GM18511 (cell line): ENCODE data around the gene TMEM42.

Source experiments
- ATAC-seq: cut with Tn5 transposase; IDR thresholded peaks from one replicate; pipeline ENCODE4 v1.9.1; 2021; ENCODE audit warnings: mild to moderate bottlenecking, moderate library complexity; ENCODE audit not compliant: unreplicated experiment

TMEM42 gene

DNA sequence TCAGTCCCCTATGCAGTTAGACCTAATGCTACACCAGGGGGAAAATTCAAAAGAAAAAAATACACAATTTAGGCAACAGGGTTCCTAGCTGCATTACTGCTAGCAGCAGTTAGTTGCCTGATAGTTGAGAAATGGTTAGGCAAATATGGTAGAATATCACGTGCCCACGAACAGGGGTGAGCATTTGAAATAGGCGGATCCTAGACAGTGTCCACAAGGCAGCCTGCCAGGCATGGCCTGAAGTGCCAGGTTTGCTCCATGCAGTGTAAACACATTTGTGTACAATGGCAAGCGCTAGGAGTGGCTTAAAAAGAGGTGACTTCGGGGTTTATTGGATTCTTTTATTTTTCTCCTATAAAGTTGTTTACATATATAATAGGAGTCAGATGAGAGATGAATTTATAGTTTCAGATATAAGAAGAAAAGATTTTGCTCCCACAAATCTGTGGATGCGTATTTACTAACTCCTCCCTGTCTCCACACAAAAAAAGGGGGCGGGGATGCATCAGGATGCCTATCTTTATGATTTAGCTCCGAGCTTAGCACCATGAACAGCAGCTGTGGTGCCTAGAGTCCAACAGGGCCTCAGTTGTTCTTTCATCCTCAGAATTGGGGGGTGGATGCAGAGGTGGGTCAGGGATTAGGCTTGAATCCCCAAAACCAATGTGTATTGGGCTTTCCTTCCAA, 8.8 kb downstream of the TMEM42 start:
- ATAC-seq = no peak

DNA sequence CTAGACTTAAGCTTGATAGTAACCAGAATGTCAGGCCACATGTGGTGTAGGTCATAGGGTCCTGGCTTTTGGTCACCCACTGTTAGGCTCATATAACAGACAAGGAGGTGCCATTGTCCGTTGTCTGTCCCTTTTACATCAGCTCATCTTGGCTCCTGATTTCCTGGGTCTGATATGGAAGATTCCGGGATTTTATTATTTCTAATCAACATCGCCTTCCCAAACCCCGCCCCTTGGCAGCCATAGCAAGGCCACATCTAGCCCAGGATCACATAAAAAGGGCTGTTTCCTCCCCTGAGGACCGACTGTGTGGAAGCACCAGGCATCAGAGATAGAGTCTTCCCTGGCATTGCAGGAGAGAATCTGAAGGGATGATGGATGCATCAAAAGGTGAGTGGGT, 12.6 kb downstream of the TMEM42 start, which contains the start of gene TGM4:
TGM4 (plus strand) TSS at position 301 of the 400 bp plus-strand sequence; CDS start at position 372, 71 bp downstream.
- no peak for ATAC-seq

GRCh38 chr3:44875596-44875995, 13.9 kb downstream of the TMEM42 start:
- ATAC-seq = no peak

DNA sequence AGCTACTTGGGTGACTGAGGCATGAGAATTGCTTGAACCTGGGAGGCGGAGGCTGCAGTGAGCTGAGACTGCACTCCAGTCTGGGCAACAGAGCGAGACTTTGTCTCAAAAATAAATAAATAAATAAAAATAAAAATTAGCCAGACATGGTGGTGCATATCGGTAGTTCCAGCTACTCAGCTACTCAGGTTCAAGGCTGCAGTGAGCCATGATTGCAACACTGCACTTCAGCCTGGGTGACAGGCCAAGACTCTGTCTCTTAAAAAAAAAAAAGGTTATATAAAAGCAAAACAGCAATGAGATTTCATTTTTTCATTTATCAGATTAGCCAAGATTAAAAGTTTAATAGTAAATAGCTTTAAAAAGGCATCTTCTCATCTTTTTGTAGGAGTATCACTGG, 15.6 kb downstream of the TMEM42 start:
- no peak for ATAC-seq

GRCh38 chr3:44880284-44880683, 18.6 kb downstream of the TMEM42 start:
- ATAC-seq = no peak

- ATAC-seq = no peak
Observed at GRCh38 chr3:44883213-44883955, 21.7 kb downstream of the TMEM42 start.

DNA sequence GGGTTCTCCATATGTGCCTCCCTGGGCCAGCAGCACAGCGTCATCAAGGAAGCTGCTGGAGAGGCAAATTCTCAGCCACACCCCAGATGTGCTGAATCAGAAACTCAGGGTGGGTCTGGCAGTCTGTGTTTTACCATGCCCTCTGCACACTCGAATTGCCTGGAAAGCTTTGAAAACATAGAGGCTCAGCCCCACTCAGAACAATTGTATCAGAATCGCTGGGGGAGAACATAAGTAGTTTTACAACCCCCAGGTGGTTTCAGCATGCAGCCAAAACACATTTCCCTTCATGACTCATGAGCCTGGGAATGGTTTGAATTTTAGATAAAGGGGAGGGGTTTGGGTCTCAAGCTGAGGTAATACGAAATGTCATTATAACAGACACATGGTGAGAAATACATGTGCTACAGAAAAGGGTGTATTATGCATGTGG, 22.3 kb downstream of the TMEM42 start:
- no peak for ATAC-seq

- ATAC-seq = no peak
Observed at GRCh38 chr3:44885618-44886017, 23.9 kb downstream of the TMEM42 start.

GRCh38 chr3:44886561-44886960, 24.8 kb downstream of the TMEM42 start:
- ATAC-seq = no peak

DNA sequence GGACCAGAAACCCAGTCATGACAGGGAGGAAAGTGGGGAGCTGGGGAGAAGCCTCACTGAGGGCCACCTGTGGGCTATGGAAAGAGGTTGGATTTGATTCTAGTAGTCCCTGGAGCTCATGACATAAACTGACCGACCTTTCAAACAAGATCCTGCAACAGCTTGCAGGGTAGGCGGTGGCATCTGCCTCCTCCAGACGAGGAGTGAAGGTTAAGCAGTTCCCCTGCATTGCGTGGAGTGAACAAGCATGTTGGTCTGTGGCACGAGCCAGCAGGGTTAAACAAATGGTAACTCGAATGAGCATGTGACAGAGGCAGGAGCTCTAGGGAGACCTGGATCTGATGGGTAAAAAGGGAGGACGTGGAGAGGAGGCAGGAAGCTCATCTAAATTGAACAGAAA, 25.4 kb downstream of the TMEM42 start:
- no peak for ATAC-seq

DNA sequence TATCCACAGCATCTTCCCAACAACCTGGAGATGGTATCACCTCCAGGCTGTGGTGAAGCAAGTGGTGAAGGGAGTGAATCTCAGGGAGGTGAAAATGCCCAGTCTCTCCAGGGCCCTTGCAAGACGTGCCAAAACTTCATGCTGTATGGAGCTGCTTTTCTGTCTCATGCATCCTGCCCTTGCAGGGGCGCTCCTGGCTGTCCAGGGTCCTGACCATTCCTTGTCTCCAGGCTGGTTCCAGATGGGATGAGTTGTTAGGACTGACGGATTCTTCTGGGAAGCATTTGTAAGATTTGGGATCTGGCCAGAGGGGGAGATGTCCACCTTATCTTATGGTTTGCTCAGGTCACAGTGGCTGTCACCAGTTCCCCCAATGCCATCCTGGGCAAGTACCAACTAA, 28.5 kb downstream of the TMEM42 start:
- ATAC-seq = no peak

DNA sequence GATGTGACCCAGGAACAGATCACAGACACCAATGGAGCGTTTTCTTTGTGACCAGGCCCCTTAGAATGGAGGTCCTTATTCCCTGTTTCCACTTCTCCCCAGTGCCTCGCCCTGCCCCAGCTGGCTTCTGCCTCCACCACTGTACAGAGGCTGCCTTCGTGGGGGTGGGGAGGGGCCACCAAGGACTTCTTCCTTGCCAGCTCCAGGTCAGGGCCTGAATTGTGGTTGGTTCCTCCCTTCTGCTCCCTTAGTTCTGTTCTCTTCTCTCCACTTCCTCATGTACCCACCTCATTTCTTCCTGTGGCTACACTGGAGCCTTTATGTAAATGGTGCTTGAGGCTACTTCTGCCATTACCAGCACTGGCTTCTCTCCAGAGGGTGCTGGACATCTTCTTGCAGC, 29.1 kb downstream of the TMEM42 start:
- ATAC-seq = no peak

DNA sequence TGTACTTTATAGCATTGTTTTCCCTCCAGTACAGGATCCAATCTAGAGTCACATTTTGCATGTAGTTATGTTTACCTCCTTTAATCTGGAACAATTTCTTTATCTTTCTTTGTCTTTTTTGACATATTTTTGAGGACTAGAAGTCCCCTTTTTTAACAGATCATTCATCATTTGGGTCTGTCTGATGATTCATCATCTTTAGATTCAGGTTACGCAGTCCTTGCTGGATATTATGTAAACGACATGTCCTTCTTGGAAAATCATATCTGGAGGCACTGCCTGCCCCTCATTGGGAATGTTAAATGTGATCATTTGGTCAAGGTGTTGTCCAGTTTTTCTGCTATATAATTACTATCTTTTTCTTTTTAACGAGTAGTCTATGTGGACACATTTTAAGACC, 31.0 kb downstream of the TMEM42 start:
- ATAC-seq = no peak

GRCh38 chr3:44893097-44893496, 31.4 kb downstream of the TMEM42 start:
- no peak for ATAC-seq

DNA sequence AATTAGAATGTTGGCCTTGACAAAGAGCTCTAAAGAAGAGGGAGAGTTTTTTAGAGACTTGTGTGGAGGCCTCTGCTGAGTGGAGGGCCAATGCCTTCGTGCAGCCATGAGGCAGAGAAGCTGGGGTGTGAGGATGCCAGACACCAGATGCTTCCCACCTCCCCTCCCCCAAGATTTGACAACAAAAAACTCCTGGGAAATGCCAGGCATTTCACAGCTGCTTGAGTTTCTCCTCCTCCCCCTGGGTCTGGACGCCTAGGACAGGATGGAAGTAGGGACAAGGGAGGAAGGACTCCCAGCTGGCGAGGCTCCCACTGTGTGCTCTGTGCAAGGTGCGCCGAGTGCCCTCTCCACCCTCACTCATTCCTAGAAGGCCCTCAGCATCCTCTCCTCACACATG, 32.8 kb downstream of the TMEM42 start:
- no peak for ATAC-seq

DNA sequence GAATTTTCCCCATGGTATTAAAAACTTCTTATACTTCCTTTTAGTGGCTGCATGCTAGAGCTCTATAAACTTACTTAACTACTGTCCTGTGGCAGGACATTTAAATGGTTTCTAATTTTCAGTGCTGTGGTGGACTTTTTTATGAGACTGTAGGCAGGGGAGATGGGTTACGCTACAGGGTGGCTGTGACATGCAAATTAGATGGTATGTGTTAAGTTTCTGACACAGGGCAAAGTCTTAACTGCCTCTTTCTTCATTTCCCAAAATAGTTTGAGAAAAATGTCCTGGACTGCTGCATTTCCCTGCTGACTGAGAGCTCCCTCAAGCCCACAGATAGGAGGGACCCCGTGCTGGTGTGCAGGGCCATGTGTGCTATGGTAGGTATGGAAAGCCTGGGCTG, 34.7 kb downstream of the TMEM42 start:
- no peak for ATAC-seq

DNA sequence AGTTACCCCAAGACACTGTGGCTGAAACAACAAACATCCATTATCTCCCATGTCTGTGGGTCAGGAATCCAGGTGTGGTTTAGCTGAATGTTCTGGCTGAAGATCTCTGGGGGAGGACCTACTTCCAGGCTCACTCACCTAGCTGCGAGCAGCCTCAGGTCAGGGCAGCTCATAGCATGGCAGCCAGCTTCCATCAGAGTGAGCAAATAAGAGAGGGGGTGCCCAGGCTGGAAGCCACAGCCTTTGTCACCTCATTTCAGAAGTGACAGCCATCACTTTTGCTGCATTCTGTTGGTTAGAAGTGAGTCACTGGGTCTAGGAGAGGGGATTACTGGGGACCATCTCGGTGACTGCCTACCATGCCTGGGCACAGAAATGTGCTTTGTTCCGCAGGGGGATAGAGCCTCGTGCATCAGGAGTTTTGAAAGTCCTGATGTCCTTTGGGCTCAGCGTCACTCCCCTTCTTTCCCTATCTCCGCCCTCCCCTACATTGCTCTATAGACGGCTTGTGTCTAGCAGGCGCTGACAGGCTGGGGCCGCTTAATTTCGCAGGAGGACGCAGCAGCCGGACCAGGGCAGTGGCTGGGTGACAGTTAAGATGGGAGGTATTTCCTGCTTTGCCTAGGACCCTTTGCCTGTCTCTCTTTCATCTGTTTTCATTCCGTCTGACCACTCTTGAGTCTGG, 38.1 kb downstream of the TMEM42 start:
- no peak for ATAC-seq

DNA sequence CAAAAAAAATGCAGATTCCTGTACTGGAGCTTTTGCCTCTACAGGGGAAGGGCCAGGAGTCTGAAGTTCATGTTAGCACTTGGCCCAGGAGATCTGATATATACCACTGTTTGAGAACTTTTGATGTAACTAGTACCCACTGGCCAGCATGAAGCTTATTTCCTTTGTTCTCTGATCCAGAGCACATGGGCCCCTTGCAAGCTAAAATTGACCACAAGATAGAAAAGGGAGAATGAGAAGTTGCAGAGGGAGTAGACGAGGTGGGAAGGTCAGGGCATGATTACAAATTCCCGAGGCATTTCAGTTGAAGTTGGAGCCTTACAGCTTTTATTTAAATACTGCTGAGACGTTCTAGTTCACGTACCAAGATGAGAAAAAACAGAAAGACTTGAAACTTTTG, 40.9 kb downstream of the TMEM42 start:
- ATAC-seq = no peak

DNA sequence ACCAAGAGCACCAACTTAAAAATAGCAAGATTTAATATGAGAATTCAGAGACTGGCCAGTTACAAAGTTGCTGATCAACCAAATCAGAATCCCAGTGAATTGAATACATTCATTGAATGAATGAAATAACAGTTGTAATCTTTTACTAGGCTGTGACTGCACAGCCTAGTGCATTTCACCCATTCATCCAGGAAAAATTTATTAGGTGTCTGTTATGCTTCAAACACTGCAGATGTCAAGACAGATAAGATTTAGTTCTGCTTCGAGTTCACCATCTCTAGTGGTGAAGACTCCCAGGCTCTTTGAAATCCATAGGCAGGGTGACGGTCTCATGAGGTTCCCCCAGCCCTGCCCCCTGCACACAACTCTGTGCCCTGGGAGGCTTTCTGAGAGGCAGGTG, 41.6 kb downstream of the TMEM42 start:
- ATAC-seq = no peak

DNA sequence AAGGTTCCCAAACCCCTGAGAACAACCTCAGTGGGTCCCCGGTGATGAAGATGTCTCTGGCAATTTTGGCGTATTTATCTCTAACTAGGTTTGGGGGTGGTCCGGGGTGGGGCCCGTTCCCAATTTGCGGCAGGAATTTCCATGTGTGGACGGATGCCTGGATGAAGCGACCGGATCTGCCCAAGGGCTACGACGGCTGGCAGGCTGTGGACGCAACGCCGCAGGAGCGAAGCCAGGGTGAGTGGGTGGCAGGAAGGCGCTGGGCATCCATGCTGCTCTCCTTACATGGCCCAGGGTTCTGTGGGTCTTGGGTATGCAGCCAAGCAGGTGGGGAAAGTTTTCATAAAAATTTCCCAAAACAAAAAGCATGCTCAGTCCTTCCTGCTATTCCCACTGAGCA, 42.0 kb downstream of the TMEM42 start:
- ATAC-seq = no peak

GRCh38 chr3:44905446-44906157, 43.9 kb downstream of the TMEM42 start:
- no peak for ATAC-seq
